CD4-positive, CD25-positive, alpha-beta regulatory T cell (primary cell): ENCODE results near the gene LONP1. TPM values are rescaled to one million over a fixed set of nuclear protein-coding genes. Genes with fewer than 3 reads are reported as not detected.

Experiments
- ATAC-seq, 2 donors: fragments of 150-1000 bp; cut with Tn5 transposase; one replicate each; pipeline ENCODE4 v1.10.0; 2021; ENCODE audit warnings: low read depth in 2 of 2, moderate number of reproducible peaks in 2 of 2, moderate library complexity in 1 of 2
- DNase-seq, 3 donors: peaks; one replicate each; pipeline versions ENCODE4 v3.0.0 to v3.0.0-alpha.2; 2012 to 2022; ENCODE audit warnings: mixed read lengths in 1 of 3
- H3K27ac ChIP-seq: one replicate; pipeline ENCODE4 v1.7.0; 2013; ENCODE audit warnings: mild to moderate bottlenecking, low read length; ENCODE audit not compliant: insufficient read depth, poor library complexity, severe bottlenecking
- H3K27me3 ChIP-seq: one replicate; pipeline ENCODE4 v1.7.0; 2013; ENCODE audit warnings: low read length; ENCODE audit not compliant: control insufficient read depth, insufficient read depth
- H3K36me3 ChIP-seq: one replicate; pipeline ENCODE4 v1.7.0; 2013; ENCODE audit warnings: mild to moderate bottlenecking, low read length, moderate library complexity; ENCODE audit not compliant: control insufficient read depth, insufficient read depth
- H3K4me1 ChIP-seq: 2 replicates; pipeline ENCODE4 v1.7.0; 2013; ENCODE audit warnings: mild to moderate bottlenecking, low read length; ENCODE audit not compliant: insufficient read depth, control insufficient read depth, poor library complexity, severe bottlenecking
- H3K4me3 ChIP-seq: one replicate; pipeline ENCODE4 v1.7.0; 2013; ENCODE audit warnings: low read depth, mild to moderate bottlenecking, low read length, moderate library complexity
- H3K9me3 ChIP-seq, 2 experiments: 1 replicate in 1 of 2; 2 replicates in 1 of 2; pipeline ENCODE4 v1.7.0; 2013; ENCODE audit warnings: low read length in 2 of 2, mild to moderate bottlenecking in 1 of 2, moderate library complexity in 1 of 2; ENCODE audit not compliant: control insufficient read depth in 2 of 2
- H3K27ac Mint-ChIP-seq, 3 donors: one replicate each; pipeline ENCODE4 v1.8.0; 2020 to 2022; ENCODE audit warnings: mild to moderate bottlenecking in 3 of 3, mixed read lengths in 3 of 3, moderate library complexity in 2 of 3
- H3K27me3 Mint-ChIP-seq: one replicate; pipeline ENCODE4 v1.8.0; 2022; ENCODE audit warnings: mild to moderate bottlenecking, mixed read lengths
- H3K36me3 Mint-ChIP-seq: one replicate; pipeline ENCODE4 v1.8.0; 2020; ENCODE audit warnings: mixed read lengths
- H3K4me1 Mint-ChIP-seq, 4 donors: one replicate each; pipeline ENCODE4 v1.8.0; 2020 to 2022; ENCODE audit warnings: mixed read lengths in 4 of 4, mild to moderate bottlenecking in 1 of 4
- H3K4me3 Mint-ChIP-seq, 4 donors: one replicate each; pipeline ENCODE4 v1.8.0; 2020 to 2022; ENCODE audit warnings: mild to moderate bottlenecking in 4 of 4, mixed read lengths in 4 of 4, moderate library complexity in 3 of 4
- H3K9me3 Mint-ChIP-seq, 7 donors: one replicate each; pipeline ENCODE4 v1.8.0; 2020 to 2022; ENCODE audit warnings: mixed read lengths in 7 of 7, mild to moderate bottlenecking in 3 of 7, moderate library complexity in 2 of 7
- polyA plus RNA-seq, 4 donors: library from polyadenylated mRNA; unstranded; fragments of 300-500 nt; fragmentation: Illumina TruSeq; gene quantifications; one replicate each; pipeline ENCODE4 v1.2.3, GENCODE V29; 2021
- total RNA-seq: library from RNA; stranded (reverse); gene quantifications from one replicate; pipeline ENCODE4 v1.2.3, GENCODE V29; 2022

The LONP1 gene
- total and polyA plus RNA-seq, 5 donors from 2014 or later: 16.4 to 67.6 (median 22.7) TPM

DNA sequence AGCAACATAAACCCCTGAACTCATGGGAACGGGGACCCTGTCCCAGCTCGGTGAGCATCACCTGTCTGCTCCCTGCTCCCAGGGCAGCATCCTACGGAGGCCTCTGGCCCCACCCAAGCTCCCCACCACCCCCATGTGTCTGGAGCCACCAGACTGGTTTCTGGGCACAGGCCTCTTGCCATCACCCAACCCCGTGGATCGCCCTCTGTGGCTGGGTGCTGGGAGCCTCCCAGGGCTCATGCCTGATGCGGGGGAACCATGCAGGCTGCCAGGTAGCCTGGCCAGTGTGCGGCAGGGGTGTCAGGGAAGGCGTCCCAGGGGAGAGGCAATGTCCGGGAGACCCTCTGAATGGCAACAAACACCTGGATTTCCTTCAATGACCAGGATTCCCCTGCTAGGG lies 42.4 kb downstream of the LONP1 start:
- Histone ChIP-seq H3K4me1 (peaks cover 18% of the 10 kb centered on the region), H3K36me3 (no peaks in the 10 kb centered on the region), H3K4me3 (no peak overlapping the region), H3K27ac (no peak overlapping the region), H3K27me3 (no peaks in the 10 kb centered on the region), H3K9me3 (no peaks in the 10 kb centered on the region)
- H3K27me3 Mint-ChIP-seq: peaks cover 5% of the 10 kb centered on the region
- no peaks in the 10 kb centered on the region for H3K36me3 Mint-ChIP-seq
- H3K4me3 Mint-ChIP-seq: peak overlapping the region in 3 of 4 donors; percentile 26 to 48 (median 38)
- peaks cover 0 to 3% (median 0%) of the 10 kb centered on the region in 7 donors for H3K9me3 Mint-ChIP-seq
- ATAC-seq (no peak), DNase-seq (no peak)
- H3K27ac Mint-ChIP-seq: peak overlapping the region in 1 of 3 donors; percentile 46
- peaks cover 0 to 29% (median 18%) of the 10 kb centered on the region in 4 donors for H3K4me1 Mint-ChIP-seq

DNA sequence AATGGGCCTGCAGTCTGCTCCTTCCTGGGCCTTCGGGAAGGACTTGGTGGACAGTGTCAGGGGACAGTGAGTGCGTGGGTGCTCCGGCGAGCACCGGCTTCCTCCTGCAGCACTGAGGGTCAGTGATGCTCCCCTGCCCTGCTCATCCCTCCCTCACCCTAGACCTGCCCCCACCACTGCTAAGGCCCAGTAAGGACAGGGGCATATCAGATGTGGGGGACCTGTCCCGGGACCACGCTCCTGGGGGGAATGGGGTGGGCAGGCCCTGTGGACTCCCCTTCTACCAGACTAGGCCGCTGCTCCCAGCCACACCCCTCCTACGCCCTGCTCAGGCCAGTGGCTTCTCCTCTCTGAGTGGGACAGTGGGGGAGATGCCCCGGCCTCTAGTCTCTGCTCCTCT lies 42.8 kb downstream of the LONP1 start:
- no peaks in the 10 kb centered on the region for H3K36me3 Mint-ChIP-seq

DNA sequence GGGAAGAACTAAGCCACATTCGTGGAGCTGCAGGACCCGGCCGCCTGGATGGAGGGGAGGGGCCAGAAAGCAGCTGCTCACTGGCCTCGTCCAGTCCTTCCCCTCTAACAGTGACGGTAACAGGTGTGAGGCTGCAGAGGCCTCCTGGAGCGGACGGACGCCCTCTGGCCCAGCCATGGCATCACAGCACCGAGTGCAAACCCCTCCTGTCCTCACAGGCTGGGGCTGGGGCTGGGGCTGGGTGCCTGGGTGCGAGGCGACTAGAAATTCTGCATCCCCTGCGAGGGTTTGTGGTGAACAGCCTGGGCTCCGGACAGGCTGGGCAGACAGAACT lies 43.2 kb downstream of the LONP1 start:
- Histone ChIP-seq H3K9me3 (no peaks in the 10 kb centered on the region), H3K4me1 (peaks cover 18% of the 10 kb centered on the region), H3K27ac (no peak overlapping the region), H3K4me3 (no peak overlapping the region), H3K36me3 (peaks cover 4% of the 10 kb centered on the region), H3K27me3 (no peaks in the 10 kb centered on the region)
- peaks cover 0 to 22% (median 14%) of the 10 kb centered on the region in 4 donors for H3K4me1 Mint-ChIP-seq
- peaks cover 0 to 3% (median 0%) of the 10 kb centered on the region in 7 donors for H3K9me3 Mint-ChIP-seq
- no peak overlapping the region for H3K4me3 Mint-ChIP-seq
- peaks cover 5% of the 10 kb centered on the region for H3K27me3 Mint-ChIP-seq
- H3K27ac Mint-ChIP-seq: no peak overlapping the region
- no peak for ATAC-seq
- no peak for DNase-seq
- H3K36me3 Mint-ChIP-seq: no peaks in the 10 kb centered on the region

More for the DNA sequence above, 42.8 kb downstream of the LONP1 start:
- ATAC-seq (no peak), DNase-seq (no peak)
- H3K4me1 ChIP-seq: peaks cover 18% of the 10 kb centered on the region
- H3K4me3 ChIP-seq: no peak overlapping the region
- H3K27me3 ChIP-seq: no peaks in the 10 kb centered on the region
- H3K4me3 Mint-ChIP-seq: peak overlapping the region in 2 of 4 donors; percentile 26 to 38
- H3K36me3 ChIP-seq: peaks cover under 1% of the 10 kb centered on the region
- peak overlapping the region in 1 of 3 donors; percentile 46 for H3K27ac Mint-ChIP-seq
- no peak overlapping the region for H3K27ac ChIP-seq
- H3K4me1 Mint-ChIP-seq: peaks cover 0 to 26% (median 16%) of the 10 kb centered on the region in 4 donors
- H3K27me3 Mint-ChIP-seq: peaks cover 5% of the 10 kb centered on the region
- peaks cover 0 to 3% (median 0%) of the 10 kb centered on the region in 7 donors for H3K9me3 Mint-ChIP-seq
- no peaks in the 10 kb centered on the region for H3K9me3 ChIP-seq

DNA sequence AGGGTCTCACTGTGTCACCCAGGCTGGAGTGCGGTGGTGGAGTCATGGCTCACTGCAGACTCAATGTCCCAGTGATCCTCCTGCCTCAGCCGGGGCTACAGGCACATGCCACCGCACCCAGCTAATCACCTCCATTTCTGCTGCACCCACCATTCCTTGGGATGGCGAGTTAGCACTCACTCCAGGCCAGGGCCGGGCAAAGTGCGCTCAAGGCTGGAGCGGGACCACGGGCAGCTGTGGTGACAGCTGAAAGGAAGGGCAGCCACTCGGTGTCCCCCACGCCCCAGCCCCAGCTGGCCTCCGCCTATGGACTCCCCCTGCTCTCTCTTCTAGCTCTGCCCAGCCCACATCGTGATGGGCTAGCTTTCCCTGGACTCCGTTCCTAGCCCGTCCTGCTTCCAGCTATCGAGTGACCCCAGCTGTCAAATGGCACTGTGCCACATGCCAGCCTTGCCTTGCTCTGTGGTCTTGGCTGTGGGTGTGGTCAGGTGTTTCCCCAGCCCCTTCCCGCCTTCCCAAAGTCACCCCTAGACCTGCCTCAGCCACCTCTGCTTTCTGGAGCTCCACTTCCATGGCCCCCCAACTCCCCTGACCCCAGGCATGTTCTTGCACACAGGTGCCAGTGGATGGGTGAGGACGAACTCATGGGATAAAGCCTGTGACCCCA lies 43.7 kb downstream of the LONP1 start:
- Mint-ChIP-seq H3K9me3 (peaks cover 0 to 3% (median 0%) of the 10 kb centered on the region in 7 donors), H3K36me3 (no peaks in the 10 kb centered on the region), H3K4me3 (no peak overlapping the region), H3K4me1 (peaks cover 0 to 17% (median 11%) of the 10 kb centered on the region in 4 donors), H3K27me3 (peaks cover 5% of the 10 kb centered on the region), H3K27ac (no peak overlapping the region)
- Histone ChIP-seq H3K4me1 (peaks cover 17% of the 10 kb centered on the region), H3K9me3 (no peaks in the 10 kb centered on the region), H3K27ac (no peak overlapping the region), H3K36me3 (peaks cover 6% of the 10 kb centered on the region), H3K27me3 (no peaks in the 10 kb centered on the region), H3K4me3 (no peak overlapping the region)
- DNase-seq (no peak), ATAC-seq (no peak)

DNA sequence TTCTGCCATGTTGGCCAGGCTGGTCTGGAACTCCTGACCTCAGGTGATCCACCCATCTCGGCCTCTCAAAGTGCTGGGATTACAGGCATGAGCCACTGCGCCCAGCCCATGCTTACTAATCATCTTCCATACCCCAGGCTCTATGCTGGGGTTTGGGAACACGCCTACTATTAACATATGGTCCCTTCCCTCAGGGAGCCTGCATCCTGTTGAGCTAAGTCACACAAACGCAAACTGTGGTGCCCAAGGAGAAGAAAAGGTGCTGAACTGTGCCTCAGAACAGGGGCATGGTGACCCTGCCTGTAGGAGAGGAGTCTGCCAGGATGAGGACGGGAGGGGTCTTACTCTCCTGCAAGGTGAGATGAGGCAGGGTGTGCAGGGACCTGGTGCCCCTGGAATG lies 45.2 kb downstream of the LONP1 start:
- no peaks in the 10 kb centered on the region for H3K27me3 ChIP-seq
- H3K36me3 Mint-ChIP-seq: peaks cover 1% of the 10 kb centered on the region
- H3K9me3 ChIP-seq: no peaks in the 10 kb centered on the region
- H3K27ac ChIP-seq: no peak overlapping the region
- no peak for DNase-seq
- peaks cover 6% of the 10 kb centered on the region for H3K4me1 ChIP-seq
- no peak overlapping the region for H3K4me3 ChIP-seq
- no peak overlapping the region for H3K27ac Mint-ChIP-seq
- peaks cover 0 to 9% (median 6%) of the 10 kb centered on the region in 4 donors for H3K4me1 Mint-ChIP-seq
- peaks cover 7% of the 10 kb centered on the region for H3K36me3 ChIP-seq
- H3K27me3 Mint-ChIP-seq: no peaks in the 10 kb centered on the region
- peaks cover 0 to 1% (median 0%) of the 10 kb centered on the region in 7 donors for H3K9me3 Mint-ChIP-seq
- no peak for ATAC-seq
- peak overlapping the region in 1 of 4 donors; percentile 36 for H3K4me3 Mint-ChIP-seq

DNA sequence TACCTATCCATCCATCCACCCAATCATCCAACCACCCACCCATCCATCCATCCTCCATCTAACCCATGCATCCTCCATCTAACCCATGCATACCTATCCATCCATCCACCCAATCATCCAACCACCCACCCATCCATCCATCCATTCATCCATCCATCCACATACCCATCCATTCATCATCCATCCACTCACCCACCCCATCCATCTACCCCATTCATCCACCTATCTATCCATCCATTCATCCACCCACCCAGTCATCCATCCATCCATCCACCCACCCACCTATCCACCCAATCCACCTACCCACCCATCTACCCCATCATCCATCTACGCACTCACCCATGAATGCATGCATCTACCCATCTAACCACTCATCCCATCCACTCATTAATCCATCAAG lies 46.2 kb downstream of the LONP1 start:
- Histone ChIP-seq H3K4me1 (no peaks in the 10 kb centered on the region), H3K27ac (no peak overlapping the region), H3K27me3 (no peaks in the 10 kb centered on the region), H3K36me3 (peaks cover 17% of the 10 kb centered on the region), H3K9me3 (no peaks in the 10 kb centered on the region), H3K4me3 (no peak overlapping the region)
- H3K36me3 Mint-ChIP-seq: peaks cover 10% of the 10 kb centered on the region
- no peaks in the 10 kb centered on the region for H3K4me1 Mint-ChIP-seq
- ATAC-seq: no peak
- DNase-seq: no peak
- no peak overlapping the region for H3K27ac Mint-ChIP-seq
- H3K4me3 Mint-ChIP-seq: no peak overlapping the region
- H3K27me3 Mint-ChIP-seq: no peaks in the 10 kb centered on the region
- H3K9me3 Mint-ChIP-seq: peaks cover 0 to 1% (median 0%) of the 10 kb centered on the region in 7 donors

DNA sequence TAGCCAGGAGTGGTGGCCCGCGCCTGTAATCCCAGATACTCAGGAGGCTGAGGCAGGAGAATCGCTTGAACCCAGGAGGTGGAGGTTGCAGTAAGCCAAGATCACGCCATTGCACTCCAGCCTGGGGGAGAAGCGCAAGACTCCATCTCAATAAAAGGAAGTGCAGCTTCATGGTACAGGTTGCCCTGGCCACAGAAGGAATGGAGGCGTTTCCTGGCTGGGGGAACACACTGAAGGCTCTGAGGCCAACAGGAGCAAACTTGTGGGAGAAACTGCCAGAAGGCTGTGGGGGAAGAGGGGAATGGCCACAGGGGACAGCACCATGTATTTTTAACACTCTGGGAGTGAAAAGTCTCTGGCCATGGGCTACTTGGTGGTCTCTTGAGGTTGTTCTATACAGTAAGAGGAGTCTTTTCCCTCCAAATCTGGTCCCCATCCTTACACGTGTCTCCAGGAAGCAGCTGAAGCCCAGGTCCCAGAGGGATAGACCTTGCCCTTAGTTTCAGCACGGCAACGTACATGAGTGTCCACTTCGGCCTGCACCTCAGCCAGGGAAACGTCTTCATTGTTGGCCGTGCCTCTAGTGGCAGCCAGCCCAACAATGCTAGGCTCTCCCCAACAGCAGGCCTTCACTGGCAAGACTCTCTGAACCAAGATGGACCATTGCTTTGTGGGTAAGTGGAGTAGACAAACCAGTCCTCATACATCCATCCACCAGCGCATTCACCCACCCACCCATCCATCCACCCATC lies 47.1 kb downstream of the LONP1 start:
- Histone ChIP-seq H3K4me1 (no peaks in the 10 kb centered on the region), H3K27ac (no peak overlapping the region), H3K9me3 (no peaks in the 10 kb centered on the region), H3K36me3 (peaks cover 22% of the 10 kb centered on the region), H3K4me3 (no peak overlapping the region), H3K27me3 (no peaks in the 10 kb centered on the region)
- Mint-ChIP-seq H3K4me3 (no peak overlapping the region), H3K27ac (peak overlapping the region in 2 of 3 donors; percentile 42 to 56), H3K4me1 (no peaks in the 10 kb centered on the region), H3K9me3 (peaks cover 0 to 1% (median 0%) of the 10 kb centered on the region in 7 donors), H3K27me3 (no peaks in the 10 kb centered on the region), H3K36me3 (peaks cover 11% of the 10 kb centered on the region)
- DNase-seq (no peak), ATAC-seq (no peak)
